Measurements from ENCODE around the gene TRAK2.
A peak's percentile ranks its signal among the peaks of the same experiment; 100 is the strongest.
"Not testable (repeated sequence)": the region's sequence is repeated elsewhere in the genome, so short reads cannot be mapped to it uniquely, and the experiment has no call there.

TRAK2 gene

DNA sequence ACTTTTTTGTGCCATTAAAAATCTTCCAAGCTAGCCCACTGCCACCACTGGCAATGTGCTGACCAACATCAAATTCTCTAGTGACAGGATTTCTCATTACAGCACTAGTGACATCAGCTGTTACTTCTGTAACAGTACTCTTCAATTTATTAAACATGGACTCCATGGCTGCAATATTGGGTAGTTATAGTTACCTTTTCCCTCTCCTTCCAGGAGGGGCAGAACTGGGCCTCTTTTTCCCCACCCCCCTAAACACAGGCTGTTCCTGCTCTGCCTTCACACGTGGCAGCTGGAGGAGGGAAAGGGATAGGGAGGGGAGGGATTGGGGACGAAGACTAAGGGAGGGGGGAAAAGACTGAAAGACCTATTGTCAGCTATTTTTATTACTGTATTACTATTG is 38.1 kb downstream of the TRAK2 start:
- no peak for DNase-seq

- DNase-seq = no peak
Observed at GRCh38 chr2:201411421-201411820, 39.8 kb downstream of the TRAK2 start.

GRCh38 chr2:201408931-201409330 is 42.3 kb downstream of the TRAK2 start:
- no peak for DNase-seq

DNA sequence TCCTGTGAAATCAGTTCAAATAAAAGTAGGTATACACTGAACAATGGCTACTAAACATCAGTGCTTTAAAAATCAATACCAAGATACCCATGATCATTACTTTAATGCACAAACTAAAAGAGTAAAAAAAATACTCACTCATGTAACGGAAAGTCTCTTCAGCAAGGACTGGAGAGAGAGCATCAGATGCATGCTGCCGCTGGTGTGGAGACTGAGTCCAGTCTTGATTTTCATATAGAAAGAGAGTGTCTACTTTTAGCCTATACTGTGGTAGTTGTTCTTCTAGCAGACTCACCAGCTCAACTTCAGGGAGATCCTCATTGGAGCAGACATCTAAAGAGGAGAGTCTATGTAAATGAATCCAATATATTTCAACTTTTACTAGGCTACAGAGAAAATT is 44.0 kb downstream of the TRAK2 start:
- no peak for DNase-seq

- no peak for DNase-seq
Observed at GRCh38 chr2:201406077-201406662, 45.1 kb downstream of the TRAK2 start.

DNA sequence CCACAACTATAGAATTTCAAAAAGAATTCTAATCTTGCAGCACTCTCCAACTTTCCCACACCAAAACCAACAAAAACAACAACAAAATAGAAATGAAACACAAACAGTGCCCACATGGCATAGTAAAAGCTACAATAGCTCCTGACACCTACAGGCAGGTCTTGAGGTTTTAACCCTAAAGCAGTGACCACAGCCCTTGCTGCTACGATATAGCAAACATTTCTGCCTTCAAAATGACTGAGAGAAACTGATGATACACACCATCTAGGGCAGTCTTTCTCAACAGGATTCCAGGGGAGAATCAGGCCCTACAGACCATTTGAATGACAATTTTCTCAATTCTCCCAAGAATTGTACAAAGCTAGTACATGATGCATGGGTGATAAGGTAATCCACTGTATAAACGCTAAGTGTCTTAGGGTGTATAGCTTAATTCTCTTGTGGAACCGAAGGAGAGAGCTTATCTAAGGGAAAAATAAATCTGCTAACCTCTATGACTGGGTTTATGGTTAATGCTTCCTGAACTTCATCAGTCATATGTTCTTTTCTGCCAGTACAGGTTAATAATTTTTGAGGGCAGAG is 46.5 kb downstream of the TRAK2 start:
- DNase-seq = no peak

DNA sequence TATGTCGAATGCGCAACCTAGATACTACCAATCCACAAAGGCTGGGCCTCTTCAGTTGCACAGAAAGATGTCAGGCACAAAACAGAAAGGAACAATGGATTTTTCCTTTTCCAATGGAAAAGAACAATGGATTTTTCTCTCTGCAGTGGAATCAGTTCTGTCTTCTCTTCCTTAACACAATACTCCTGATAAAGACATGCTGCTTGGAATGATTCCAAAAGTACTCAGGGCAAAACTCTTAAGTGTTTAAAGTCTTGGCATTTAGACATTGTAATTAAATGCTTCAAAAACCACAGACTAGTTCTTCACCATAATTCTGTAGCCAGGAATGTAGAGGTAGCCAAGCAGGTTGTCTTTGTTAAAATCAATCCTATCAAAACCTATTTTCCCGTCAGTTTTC is 47.4 kb downstream of the TRAK2 start:
- DNase-seq = no peak

DNA sequence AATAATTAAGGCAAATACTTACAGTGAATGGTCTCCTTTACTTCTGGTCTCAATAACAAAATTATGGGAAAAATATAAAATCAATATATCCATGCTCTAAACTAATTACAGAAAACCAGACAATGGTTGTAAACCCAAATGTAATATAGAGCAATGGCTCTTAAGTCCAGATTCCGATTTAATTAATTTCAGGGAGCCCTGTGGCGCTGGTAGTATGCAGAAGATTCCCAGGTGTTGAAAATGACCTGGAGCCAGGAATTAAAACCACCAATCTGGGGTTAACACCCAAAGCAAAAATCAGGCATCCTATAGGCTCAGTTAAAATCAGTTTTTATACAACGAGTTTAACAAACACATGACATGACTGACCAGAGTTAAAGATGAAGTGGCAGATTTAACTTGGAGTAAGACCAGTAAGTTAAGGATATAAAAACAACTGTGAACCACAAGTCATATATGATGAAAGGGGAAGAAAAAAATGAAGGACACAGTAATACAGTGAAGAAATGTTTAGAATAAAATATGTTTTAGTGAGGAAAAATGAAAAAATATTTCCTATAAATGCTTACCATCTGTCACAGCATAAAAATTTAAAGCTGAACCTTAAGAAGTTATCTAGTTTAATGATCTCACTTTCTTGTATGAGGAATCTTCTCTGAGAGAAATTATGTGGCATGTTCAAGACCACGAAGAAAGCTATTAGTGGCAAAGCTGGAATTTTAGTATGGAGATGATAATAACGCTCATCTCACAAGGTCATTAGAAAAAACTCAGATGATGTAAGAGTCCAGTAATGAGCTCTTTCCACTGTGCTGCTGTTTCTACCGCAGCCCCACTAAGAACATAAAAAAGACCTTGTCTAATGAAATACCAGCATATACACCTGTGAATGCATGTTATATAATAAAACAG is 48.4 kb downstream of the TRAK2 start:
- no peak for DNase-seq

- no peak for DNase-seq
Observed at GRCh38 chr2:201401815-201402214, 49.4 kb downstream of the TRAK2 start.

DNA sequence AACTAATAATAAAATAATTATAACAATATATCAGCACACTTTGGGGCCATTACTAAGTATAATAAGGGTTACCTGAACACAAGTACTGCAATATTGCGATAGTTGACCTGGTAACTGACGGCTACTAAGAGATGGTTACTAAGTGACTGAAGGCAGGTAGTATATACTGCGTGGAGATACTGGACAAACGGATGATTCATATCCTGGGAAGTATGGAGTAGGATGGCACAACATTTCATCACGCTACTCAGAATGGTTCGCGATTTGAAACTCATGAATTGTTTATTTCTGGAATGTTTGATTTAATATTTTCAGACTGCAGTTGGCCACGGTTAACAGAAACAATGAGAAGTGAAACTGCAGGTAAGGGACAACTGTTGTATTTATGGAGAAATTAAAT is 54.7 kb downstream of the TRAK2 start:
- DNase-seq = no peak

DNA sequence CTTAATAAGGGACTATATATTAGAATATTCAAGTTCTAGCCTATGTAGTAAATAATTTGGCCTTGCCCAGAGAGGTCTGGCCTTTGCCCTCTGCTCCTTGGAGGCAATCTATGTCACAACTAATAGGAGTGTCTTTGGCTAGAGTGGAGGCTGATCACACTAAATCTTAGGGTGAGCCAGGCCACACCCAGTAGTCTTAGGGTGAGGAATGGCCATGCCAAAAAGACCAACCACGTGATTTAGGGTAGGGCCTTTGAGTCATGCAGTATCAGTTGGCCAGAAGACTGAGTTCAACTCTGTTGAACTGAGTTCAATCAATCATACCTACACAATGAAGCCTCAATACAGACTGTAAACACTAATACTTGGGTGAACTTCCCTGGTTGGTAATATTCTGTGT is 68.1 kb downstream of the TRAK2 start:
- DNase-seq = no peak

GRCh38 chr2:201378496-201379397 is 72.5 kb downstream of the TRAK2 start:
- no peak for DNase-seq

DNA sequence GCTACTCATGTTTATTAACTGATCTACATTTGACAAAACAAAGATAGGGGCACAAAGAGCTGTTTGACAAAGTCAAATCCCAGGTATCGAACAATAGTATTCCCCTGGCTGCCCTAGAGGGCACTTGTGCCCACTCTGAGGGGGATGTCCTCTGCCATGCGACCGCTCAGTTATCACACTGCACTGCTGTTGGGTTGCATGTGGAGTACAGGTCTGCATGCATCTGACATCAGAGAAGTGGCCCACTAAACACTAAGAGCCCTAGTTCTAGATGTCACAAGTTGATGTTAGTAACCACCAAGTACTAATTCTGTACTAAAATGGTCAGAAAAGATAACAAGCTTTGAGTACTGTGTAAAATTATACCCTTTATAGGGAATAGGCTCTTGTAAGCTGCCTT is 74.0 kb downstream of the TRAK2 start:
- no peak for DNase-seq

DNA sequence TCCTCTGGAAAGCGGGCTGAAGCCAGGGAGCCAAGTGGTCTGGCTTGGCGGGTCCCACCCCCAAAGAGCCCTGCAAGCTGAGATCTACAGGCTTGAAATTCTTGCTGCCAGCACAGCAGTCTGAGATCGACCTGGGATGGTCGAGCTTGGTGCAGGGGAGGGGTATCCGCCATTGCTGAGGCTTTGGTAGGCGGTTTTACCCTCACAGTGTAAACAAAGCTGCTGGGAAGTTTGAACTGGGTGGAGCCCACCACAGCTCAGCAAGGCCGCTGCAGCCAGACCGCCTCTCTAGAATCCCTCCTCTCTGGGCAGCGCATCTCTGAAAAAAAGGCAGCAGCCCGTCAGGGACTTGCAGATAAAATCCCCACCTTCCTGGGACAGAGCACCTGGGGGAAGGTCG is 81.5 kb downstream of the TRAK2 start:
- DNase-seq = no peak

DNA sequence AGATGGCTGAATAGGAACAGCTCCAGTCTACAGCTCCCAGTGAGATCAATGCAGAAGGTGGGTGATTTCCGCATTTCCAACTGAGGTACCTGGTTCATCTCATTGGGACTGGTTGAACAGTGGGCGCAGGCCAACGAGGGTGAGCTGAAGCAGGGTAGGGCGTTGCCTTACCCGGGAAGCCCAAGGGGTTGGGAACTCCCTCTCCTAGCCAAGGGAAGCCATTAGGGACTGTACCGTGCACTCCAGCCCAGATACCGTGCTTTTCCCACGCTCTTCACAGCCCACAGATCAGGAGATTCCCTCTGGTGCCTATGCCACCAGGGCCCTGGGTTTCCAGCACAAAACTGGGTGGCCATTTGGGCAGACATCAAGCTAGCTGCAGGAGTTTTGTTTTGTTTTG is 81.9 kb downstream of the TRAK2 start:
- DNase-seq = not testable (repeated sequence)

- DNase-seq = no peak
Observed at GRCh38 chr2:201366146-201366545, 85.1 kb downstream of the TRAK2 start.

GRCh38 chr2:201363857-201364560 is 87.2 kb downstream of the TRAK2 start:
- peak; percentile 68 for DNase-seq

DNA sequence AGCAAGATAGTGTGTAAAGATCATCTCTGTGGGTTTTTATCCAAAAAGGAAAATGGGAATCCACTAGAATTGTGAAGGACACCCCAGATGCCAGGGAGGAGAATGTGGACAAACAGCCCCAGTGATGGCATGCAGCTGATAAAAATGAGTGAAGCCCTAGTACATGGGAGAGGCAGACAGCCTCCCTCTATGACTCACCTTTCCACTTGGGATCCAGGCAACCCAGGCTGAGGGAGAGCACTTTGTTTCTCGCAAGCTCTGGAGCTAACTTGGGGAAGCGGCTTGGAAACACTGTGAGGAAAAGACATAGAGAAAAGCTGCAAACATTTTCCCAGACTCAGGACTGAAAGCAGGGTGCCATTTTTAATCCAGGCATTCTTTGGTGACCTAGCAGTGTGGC is 88.9 kb downstream of the TRAK2 start:
- no peak for DNase-seq

GRCh38 chr2:201361078-201361733 is 90.1 kb downstream of the TRAK2 start:
- DNase-seq = no peak

- no peak for DNase-seq
Observed at GRCh38 chr2:201360256-201360655, 91.0 kb downstream of the TRAK2 start.

DNA sequence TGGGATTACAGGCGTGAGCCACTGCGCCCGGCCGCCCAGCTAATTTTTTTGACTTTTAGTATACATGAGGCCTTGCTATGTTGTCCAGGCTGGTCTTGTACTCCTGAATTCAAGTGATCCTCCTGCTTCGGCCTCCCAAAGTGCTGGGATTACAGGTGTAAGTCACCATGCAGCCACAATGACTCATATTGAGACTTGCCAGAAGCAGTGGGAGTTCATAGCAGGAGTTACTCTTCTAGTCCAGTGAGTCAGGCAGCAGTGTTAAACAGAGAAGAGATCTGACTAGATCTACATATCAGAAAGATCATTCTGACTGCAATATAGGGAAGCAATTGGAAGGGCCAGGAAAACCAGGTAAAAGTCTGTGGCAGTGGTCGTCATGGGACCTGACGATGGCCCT is 92.6 kb downstream of the TRAK2 start:
- DNase-seq = no peak

GRCh38 chr2:201357221-201357620 is 94.0 kb downstream of the TRAK2 start, which contains the start of gene FLACC1:
TSS of gene FLACC1 (minus strand) at chr2:201357345. CDS start at chr2:201351404, 5,941 bp downstream.
- no peak for DNase-seq
